T-helper 1 cell treated with Interleukin-12 subunit alpha and Interleukin-12 subunit beta and Interleukin-4 antibody, amounts not matched to agents 30 ng/mL and 1 ng/mL, for 36 hours (primary cell): ENCODE results near the gene CXCL8. TPM values are rescaled to one million over a fixed set of nuclear protein-coding genes. Genes with fewer than 3 reads are reported as not detected.
"Not testable (repeated sequence)": the region's sequence is repeated elsewhere in the genome, so short reads cannot be mapped to it uniquely, and the experiment has no call there.

Experiments used
- intact Hi-C: fragments of 100-400 bp; cut with micrococcal nuclease; formaldehyde crosslinking; loops from one replicate; pipeline ENCODE4 v1.15.1; 2024
- total RNA-seq: library from RNA; stranded (reverse); gene quantifications from 2 replicates; pipeline ENCODE4 v1.2.3, GENCODE V29; 2022

Gene CXCL8
- total RNA-seq, 1 donor from 2014 or later = 7.6 TPM

DNA sequence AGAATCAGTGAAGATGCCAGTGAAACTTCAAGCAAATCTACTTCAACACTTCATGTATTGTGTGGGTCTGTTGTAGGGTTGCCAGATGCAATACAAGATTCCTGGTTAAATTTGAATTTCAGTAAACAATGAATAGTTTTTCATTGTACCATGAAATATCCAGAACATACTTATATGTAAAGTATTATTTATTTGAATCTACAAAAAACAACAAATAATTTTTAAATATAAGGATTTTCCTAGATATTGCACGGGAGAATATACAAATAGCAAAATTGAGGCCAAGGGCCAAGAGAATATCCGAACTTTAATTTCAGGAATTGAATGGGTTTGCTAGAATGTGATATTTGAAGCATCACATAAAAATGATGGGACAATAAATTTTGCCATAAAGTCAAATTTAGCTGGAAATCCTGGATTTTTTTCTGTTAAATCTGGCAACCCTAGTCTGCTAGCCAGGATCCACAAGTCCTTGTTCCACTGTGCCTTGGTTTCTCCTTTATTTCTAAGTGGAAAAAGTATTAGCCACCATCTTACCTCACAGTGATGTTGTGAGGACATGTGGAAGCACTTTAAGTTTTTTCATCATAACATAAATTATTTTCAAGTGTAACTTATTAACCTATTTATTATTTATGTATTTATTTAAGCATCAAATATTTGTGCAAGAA, 2.3 kb downstream of the CXCL8 start:
- intact Hi-C loops = no loop called here

DNA sequence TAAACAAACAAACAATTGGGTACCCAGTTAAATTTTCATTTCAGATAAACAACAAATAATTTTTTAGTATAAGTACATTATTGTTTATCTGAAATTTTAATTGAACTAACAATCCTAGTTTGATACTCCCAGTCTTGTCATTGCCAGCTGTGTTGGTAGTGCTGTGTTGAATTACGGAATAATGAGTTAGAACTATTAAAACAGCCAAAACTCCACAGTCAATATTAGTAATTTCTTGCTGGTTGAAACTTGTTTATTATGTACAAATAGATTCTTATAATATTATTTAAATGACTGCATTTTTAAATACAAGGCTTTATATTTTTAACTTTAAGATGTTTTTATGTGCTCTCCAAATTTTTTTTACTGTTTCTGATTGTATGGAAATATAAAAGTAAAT, 2.9 kb downstream of the CXCL8 start:
- intact Hi-C loops = no loop called here

DNA sequence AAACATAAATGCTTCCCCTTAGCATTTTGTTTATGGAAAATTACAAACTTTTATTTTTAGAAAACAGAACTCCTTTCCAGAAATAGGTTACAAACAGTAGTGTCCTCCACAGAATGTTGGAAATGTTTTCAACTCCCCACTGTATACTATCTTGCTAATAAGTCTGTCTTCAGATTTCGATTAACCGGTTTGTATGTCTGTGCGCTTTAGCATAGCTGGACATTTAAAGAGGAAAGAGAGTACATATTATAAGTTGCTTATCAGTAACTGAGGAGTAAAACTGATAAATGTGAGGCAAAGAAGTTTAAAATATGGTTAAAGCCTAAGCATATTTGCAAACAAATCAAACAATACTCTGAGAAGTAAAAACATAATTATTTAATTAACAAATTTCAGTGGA, 3.4 kb downstream of the CXCL8 start:
- intact Hi-C loops = no loop called here

DNA sequence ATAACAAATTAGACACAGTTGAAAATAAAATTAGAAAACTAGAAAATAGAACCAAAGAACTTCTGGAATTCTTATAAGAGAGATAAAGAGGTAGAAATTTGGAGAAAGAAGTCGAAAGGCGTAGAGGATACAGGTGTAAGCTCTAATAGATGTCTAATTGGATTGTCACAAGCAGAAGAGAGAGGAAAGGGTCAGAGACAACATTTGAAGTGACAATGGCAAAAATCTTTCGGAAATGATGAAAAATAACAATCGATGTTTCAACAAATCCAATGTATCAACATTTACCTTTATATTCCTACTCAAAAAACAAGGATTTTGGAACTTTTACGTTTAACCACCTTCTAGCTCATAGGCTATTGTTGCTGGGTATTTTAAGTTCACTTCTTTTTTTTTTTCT, 3.8 kb downstream of the CXCL8 start:
- intact Hi-C loops = no loop called here

DNA sequence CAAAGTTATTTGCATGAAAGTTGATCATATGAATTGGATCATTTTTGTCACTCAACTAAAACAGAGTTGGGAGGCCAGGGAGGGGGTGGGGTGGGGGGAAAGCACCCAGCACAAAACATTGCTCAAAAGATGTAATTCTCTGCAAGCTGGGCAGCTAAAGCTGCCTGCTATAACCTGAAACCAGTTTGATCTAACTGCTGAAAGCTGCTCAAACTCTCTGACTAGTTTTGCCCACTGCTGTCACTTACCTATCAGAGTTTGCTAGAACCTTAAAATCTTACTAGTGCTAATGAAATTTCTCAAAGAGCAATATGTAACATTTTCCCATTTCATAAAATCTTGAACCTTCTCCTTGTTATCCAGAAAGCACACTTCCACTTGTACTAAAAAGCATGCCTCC, 10.4 kb downstream of the CXCL8 start:
- intact Hi-C loops = no loop called here

DNA sequence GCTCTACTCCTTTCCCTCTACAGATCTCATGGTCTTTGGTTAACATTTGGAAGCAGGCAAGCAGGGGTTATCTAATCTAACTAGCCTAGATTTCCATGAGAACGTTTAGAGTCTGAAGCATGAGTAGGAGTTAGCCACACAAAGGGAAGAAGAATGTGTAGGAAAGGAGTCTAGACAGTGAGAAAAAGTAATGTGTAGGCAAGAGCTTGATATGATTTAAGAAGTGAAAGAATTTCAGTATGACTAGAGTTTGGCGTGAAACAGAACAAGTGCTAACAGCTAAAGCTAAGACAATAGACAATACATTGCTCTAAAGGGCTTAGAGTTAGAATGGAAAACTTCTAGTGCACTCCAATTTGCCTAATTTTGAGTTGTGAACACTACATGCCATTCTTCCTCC, 10.8 kb downstream of the CXCL8 start:
- intact Hi-C loops = no loop called here

DNA sequence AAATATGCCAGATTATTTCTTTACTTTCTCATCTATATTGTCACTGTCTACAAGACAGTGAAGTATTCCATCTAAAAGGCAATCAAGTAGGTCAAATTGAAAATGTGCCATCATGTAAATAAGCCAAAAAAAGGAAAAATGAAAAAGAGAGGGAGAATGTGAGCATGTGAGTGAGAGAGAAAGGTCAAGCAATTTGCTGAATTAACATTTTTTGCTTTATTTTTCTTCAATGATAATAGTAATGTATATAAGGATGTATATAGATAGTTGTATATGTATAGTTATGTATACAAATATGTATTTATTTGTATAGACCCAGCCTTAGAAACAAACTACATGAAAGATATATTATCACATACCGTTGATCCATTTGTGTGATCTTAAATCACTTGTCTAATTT, 11.5 kb downstream of the CXCL8 start:
- intact Hi-C loops = no loop called here

DNA sequence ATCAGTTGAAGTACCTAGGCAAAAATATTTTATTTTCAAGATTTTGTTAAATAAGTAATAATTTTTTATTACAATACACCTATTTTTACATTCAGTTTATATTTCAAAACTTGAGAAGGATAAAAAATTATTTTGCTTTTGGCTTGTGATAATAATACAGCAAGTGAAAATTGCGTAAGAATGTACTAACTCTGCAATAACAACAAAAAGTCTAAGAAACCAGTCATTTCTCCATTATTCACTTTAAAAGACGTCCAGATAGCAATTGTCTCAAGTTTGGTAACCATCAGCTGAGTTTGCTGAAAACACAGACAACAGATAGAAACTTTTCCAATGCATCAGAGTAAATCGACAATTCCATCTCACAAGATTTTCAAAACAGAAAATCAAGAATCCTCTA, 12.1 kb downstream of the CXCL8 start:
- intact Hi-C loops = no loop called here

DNA sequence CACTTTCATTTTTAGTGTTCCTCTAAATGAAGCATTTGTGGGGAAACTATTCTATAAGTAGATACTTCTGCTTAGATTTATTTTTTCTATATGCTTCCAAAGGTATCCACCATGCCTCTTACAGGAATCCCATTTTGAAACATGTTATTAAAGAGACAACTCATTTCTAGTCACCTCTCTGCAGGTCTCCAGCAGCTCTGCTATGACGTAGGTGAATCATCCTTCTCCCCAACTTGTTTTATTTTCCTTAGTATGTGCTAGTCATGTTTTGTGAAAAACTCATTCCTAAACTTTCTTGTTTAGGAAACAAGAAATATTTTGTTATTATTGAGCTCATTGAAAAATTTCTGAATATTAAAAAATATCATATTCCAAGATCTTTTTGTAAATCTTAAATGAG, 12.8 kb downstream of the CXCL8 start:
- intact Hi-C loops = no loop called here

DNA sequence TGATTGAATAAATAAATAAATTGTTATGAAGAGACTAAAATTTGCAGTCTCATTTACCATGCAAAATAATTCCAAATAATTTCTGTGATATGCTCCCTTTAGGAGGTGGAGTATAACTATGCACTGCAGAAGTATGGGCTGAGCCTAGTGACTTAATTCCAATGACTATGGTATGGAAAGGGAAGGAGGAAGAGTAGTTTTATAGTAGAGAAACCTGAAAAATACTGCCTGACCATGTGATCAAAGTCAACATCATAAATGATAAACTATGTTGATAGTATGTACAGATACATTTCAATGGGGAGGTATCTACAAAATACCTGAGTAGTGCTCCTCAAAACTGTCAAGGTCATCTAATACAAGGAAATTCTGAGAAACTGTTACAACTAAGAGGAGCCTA, 14.6 kb downstream of the CXCL8 start:
- intact Hi-C loops = loop anchor here (1.0 kb wide), 1 partner anchor 43 kb away; no protein-coding TSS in a partner anchor

DNA sequence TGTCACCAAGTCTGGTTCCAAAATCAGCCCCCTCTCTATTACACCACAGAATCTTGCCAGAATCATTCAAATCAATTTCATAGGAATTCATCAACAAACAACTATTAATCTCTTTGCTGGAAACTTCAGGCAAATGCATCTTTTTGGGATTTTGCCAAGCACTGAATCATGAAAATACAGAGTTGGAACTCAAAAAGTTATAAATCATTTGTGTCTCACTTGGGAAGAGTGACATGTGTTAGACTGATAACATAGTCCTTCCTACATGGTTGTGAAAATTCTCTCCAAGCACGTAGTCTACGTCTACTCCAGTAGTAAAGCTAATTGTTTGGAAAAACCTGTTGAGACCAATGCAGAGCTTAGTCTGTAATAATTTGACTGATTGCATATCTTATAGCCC, 19.0 kb downstream of the CXCL8 start:
- intact Hi-C loops = no loop called here

DNA sequence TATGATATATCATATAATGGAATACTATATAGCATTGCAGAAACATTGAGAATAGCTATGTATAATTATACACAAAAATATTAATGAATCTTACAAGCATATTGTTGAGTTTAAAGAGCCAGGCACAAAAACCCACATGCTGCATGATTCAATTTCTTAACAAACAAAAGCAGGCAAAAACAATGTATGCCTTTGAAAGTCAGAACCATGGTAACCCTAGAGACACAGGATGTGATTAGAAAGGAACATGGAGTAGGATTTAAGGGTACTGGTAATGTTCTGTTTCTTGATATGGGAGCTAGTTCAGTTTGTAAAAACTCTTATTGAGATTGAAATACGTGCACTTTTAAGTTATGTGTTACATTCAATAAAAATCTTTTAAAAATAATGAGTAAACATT, 21.5 kb downstream of the CXCL8 start:
- intact Hi-C loops = no loop called here

DNA sequence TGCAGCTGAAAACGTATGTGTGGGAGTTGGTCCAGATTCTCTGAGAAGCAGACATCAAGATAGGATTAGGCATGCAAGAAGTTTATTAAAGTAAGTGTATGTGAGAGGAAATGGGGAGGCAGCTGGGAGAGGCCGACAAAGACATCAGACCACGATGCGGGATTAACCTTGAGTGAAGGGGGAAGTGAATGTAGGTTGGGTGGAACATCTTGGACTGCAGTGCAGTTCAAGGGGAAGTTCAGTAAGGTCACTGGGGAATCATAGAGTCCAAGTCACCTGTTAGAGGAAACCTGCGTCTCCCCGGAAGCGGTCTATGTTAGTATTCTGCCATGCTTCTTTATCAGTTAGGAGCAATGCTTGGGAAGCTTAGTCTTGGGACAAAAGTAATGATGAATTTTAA, 22.0 kb downstream of the CXCL8 start:
- intact Hi-C loops = no loop called here

DNA sequence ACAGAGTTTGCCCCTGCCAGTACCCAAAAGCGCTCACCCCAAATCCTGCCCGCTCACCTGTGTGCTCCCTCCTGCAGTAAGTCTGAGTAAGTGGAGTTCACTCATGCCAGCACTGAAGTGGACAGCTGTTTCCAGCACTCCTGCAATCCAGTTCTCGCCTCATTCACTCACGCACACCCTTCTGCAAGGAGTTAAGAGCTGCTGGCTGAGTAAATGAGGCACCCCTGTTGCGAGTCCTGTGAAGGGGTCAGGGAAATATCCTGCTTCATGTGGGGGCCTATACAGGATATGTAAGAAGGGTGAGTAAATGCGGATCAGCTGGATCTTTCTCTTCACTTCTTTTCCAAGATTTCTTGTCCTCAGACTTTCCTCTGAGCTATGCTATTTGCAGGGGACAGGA, 23.5 kb downstream of the CXCL8 start:
- intact Hi-C loops = no loop called here

DNA sequence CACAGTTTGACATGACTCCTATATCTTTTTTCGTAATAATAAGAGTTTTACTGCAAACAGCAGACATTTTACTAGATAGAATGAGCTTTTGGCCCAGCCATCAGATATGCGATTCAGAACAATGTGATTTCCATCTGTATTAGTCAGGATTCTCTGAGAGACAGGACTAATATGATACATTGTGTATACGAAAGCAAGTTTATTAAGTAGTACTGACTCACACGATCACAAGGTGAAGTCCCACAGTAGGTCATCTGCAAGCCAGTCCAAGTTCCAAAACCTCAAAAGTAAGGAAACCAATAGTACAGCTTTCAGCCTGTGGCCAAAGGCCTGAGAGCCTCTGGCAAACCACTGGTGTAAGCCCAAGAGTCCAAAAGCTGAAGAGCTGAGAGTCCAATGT, 24.1 kb downstream of the CXCL8 start:
- intact Hi-C loops = no loop called here

DNA sequence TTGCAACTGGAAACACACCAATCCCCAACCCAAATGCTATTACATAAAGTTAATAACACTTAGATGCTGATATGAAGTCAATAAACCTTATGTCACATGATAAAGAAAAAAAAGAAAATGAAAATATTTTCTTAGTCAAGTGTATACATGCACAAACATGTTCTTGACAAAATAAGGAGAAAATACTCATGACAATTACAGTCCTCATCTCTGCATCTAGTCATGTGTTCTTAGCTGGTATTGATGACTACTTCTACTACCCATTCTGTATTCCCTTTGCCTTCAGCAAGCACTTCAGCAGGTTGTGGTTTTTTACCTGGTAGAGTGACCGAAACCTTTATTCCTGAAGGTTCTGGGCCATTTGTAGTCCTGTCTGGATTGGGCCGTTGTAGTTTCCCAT, 24.9 kb downstream of the CXCL8 start:
- intact Hi-C loops = no loop called here

DNA sequence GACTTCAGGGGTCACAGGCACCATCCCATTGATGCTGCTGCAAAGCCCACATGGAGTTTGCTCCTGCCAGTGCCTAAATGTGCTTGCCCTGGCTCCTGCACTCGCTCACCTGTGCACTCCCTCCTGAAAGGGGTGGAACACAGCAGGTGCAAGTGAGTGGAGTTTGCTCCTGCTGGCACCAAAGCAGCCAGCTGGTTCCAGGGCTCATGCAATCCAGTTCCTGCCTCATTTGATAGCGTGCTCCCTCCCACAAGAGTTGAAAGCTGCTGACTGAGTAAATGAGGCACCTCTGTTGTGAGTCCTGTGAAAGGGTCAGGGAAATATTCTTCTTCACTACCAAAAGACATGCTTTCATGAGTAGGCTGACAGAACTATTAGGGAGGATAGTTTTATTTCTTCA, 30.5 kb downstream of the CXCL8 start:
- intact Hi-C loops = no loop called here

DNA sequence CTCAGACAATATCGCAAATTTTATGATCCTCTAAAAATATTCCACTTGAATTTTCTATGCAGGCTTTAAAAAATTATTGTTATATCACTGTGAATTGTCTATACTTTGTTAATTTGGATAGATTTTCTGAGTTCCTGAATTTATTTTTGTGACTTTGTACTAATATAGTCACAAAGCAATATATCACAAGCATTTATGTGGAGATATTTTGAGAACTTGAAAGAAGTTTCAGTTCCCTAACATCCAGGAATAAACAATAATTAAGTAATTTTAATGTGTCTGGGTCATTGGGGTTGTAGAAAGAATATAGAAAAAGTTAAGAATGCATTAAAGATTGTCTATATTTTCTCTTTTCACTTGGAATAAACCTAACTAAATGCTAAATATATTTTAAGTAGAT, 32.0 kb downstream of the CXCL8 start:
- intact Hi-C loops = no loop called here

DNA sequence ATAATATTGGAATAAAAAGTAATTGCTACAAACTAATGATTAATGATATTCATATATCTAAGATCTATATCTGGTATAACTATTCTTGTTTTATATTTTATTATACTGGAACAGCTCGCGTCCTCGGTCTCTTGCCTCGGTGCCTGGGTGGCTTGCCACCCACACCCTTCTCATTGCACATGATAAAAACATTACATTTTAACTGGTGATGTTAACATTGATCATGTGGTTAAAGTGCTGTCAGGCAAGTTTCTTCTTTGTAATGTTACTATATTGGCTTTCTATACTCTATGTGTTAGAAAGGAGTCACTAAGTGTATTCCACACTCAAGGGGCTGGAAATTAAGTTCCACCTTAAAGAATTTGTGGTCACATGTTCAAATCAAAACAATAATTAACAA, 34.0 kb downstream of the CXCL8 start:
- intact Hi-C loops = not testable (repeated sequence)

DNA sequence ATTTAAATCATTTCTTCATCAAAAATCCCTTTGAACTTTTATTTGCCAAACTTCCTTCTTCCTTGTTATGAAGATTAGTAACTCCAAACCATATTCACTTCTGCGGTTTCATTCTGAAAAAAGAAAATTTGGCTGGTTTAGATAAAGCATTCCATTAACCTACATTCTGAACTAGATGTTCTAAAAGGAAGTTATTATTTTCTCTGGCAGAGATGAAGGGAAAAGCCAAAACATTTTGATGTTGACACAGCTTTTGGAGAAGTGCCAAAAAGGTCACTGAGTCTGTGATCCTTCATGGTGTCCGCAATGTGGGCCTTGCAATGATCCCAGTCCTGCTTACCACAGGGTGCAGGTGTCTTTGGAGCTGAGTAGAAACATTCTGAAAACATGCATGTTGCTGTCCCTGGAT, 36.0 kb downstream of the CXCL8 start:
- intact Hi-C loops = no loop called here

DNA sequence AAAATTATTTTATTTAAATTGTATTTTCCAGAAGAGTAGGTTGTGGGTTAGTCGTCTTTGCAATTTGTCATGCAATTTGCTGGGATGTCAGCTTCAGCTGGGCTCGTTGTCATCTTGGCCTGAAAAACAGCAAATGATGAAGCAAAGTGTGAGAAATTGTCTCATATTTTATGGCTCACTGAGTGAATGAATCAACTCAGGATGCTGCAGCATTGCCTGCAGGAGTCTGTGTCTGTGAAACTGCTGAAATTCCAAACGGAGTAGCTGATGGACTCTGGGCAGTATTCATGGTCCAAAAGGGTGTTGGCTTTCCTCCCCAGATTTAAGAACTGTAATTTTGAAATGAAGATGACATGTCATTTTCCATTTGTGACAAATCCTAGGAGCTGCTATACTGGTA, 37.2 kb downstream of the CXCL8 start:
- intact Hi-C loops = no loop called here

DNA sequence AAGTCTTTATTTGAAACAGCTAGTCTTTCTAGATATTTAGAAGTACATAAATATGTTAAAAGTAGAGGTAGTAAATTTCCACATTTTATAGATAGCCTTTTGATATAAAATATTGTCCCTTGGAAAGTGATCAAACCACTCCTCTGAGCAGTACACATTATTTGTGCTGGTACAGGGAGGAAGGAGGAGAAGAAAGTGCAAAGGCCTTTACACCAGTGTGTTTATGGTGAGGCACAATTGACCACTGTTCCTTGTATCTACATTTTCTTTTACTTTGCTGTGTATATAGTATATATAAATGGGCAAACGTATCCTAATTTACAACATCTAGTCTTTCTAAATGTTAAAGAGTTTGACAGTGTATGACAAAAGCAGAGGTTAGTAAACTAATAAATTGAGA, 39.9 kb downstream of the CXCL8 start:
- intact Hi-C loops = no loop called here

DNA sequence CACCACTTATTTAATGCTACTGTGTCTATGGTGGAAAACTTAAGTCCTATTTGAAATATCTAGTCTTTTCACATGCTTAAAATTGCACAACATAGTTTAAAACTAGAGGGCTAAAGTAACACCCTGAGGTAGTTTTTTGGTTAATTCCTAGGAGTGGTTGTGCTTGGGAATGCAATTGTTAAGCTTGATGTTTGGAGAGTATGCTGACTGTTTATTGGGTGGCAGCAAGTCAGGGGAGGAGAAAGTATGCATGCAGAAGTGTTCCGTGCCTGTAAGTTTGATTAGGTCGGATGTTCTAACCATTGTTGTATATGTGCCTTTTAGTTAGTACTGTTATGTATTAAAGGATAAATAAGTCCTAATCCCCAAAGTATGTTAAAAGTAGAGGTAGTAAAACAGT, 40.5 kb downstream of the CXCL8 start:
- intact Hi-C loops = no loop called here

DNA sequence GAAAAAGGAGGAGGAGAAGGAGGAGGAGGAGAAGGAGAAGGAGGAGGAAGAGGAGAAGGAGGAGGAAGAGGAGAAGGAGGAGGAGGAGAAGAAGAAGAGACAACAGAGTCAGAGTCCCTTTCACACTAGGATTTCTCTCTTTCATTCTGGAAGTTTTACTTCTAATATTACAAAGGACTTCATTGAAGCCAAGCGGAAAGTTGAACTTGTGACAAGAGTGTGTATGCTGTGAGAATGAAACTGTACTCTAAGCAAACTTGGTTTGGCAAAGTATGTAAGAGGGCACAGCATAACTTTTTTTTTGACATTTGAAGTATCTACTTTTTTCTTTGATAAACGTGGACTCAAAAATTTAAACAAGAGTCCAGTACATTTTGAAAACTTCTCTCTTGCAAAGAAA, 48.0 kb downstream of the CXCL8 start:
- intact Hi-C loops = no loop called here
